ENCODE data around the gene DDX51.

- TF ChIP-seq, protein P1, sequence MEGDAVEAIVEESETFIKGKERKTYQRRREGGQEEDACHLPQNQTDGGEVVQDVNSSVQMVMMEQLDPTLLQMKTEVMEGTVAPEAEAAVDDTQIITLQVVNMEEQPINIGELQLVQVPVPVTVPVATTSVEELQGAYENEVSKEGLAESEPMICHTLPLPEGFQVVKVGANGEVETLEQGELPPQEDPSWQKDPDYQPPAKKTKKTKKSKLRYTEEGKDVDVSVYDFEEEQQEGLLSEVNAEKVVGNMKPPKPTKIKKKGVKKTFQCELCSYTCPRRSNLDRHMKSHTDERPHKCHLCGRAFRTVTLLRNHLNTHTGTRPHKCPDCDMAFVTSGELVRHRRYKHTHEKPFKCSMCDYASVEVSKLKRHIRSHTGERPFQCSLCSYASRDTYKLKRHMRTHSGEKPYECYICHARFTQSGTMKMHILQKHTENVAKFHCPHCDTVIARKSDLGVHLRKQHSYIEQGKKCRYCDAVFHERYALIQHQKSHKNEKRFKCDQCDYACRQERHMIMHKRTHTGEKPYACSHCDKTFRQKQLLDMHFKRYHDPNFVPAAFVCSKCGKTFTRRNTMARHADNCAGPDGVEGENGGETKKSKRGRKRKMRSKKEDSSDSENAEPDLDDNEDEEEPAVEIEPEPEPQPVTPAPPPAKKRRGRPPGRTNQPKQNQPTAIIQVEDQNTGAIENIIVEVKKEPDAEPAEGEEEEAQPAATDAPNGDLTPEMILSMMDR (IDR thresholded peaks at IDR 0.05; ENCODE audit: poor library complexity): no peak
- TF ChIP-seq EZH2phosphoT487 (IDR thresholded peaks at IDR 0.05; ENCODE audit: low read depth, severe bottlenecking, unreplicated experiment): no peak
Observed at GRCh38 chr12:132178801-132179401, 34.8 kb upstream of the DDX51 start.

Measured in hepatocyte (in vitro differentiated cells).